ENCODE results near the gene PLA2G4E. TPM values are rescaled to one million over a fixed set of nuclear protein-coding genes. Genes with fewer than 3 reads are reported as not detected.

PLA2G4E gene
- total and polyA plus RNA-seq, 2 of the 13 experiments (the other 11 are each of a cell fraction or from before 2014, with no cell fraction given): not detected

DNA sequence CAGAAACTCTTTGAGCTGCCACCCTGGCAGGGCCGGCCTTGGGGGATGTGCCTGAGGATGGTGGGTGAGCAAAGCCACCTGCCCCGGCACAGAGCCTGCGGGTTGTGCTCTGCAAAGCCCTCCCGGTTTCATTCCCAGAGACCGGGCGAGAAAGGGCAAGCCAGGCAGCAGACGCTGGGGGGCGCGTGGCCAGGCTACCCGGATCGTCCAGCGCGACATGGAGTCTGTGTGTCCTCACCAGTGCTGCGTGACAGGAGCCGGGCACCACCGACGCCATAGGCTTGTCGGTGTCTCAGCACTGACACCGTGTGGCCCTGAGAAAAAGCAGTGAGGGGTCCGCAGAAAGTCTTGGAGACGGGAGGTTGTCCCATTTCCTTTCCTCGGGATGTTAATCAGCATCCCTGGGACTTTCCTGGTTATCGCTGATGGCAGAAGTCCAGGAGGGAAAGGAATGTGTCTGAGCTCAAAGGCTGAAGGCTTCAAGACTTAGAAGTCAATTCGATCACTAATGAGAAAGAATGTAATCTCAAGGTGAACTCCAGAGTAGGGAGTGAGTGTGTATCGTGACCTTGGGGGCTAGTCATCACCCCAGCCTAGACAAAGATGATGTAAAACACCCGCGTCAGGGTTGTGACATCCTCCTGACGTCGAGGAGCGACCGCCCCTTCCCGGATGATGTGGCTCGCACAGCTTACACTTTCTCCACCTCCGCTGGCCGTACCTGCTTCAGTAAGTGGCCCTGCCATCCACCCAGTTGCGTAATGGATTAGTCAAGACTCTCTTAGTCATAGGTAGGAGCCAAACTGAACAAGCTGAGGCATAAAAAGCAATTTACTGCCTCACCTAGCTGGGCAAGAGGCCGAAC, 36.3 kb upstream of the PLA2G4E start (continued):
- TF ChIP-seq NR3C1 (CRISPR knock-in tag; IDR thresholded peaks at IDR 0.05) (no peak), HDAC6 (IDR thresholded peaks at IDR 0.05; ENCODE audit: low read depth, low read length) (no peak), ZNF644 (CRISPR knock-in tag; IDR thresholded peaks at IDR 0.05; ENCODE audit: low read depth) (peak; percentile 93), CAMTA2 (CRISPR knock-in tag; IDR thresholded peaks at IDR 0.05; ENCODE audit: borderline replicate concordance) (no peak; the same call in 1 of the 2 replicates)
- TF ChIP-seq, protein P1, sequence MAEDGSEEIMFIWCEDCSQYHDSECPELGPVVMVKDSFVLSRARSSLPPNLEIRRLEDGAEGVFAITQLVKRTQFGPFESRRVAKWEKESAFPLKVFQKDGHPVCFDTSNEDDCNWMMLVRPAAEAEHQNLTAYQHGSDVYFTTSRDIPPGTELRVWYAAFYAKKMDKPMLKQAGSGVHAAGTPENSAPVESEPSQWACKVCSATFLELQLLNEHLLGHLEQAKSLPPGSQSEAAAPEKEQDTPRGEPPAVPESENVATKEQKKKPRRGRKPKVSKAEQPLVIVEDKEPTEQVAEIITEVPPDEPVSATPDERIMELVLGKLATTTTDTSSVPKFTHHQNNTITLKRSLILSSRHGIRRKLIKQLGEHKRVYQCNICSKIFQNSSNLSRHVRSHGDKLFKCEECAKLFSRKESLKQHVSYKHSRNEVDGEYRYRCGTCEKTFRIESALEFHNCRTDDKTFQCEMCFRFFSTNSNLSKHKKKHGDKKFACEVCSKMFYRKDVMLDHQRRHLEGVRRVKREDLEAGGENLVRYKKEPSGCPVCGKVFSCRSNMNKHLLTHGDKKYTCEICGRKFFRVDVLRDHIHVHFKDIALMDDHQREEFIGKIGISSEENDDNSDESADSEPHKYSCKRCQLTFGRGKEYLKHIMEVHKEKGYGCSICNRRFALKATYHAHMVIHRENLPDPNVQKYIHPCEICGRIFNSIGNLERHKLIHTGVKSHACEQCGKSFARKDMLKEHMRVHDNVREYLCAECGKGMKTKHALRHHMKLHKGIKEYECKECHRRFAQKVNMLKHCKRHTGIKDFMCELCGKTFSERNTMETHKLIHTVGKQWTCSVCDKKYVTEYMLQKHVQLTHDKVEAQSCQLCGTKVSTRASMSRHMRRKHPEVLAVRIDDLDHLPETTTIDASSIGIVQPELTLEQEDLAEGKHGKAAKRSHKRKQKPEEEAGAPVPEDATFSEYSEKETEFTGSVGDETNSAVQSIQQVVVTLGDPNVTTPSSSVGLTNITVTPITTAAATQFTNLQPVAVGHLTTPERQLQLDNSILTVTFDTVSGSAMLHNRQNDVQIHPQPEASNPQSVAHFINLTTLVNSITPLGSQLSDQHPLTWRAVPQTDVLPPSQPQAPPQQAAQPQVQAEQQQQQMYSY (CRISPR knock-in tag; IDR thresholded peaks at IDR 0.05): no peak
- TF ChIP-seq, protein P2, sequence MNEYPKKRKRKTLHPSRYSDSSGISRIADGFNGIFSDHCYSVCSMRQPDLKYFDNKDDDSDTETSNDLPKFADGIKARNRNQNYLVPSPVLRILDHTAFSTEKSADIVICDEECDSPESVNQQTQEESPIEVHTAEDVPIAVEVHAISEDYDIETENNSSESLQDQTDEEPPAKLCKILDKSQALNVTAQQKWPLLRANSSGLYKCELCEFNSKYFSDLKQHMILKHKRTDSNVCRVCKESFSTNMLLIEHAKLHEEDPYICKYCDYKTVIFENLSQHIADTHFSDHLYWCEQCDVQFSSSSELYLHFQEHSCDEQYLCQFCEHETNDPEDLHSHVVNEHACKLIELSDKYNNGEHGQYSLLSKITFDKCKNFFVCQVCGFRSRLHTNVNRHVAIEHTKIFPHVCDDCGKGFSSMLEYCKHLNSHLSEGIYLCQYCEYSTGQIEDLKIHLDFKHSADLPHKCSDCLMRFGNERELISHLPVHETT (CRISPR knock-in tag; conservative IDR thresholded peaks at IDR 0.05): no peak
- TF ChIP-seq, protein P3, sequence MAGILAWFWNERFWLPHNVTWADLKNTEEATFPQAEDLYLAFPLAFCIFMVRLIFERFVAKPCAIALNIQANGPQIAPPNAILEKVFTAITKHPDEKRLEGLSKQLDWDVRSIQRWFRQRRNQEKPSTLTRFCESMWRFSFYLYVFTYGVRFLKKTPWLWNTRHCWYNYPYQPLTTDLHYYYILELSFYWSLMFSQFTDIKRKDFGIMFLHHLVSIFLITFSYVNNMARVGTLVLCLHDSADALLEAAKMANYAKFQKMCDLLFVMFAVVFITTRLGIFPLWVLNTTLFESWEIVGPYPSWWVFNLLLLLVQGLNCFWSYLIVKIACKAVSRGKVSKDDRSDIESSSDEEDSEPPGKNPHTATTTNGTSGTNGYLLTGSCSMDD (CRISPR knock-in tag; IDR thresholded peaks at IDR 0.05): no peak
- TF ChIP-seq, protein P4, sequence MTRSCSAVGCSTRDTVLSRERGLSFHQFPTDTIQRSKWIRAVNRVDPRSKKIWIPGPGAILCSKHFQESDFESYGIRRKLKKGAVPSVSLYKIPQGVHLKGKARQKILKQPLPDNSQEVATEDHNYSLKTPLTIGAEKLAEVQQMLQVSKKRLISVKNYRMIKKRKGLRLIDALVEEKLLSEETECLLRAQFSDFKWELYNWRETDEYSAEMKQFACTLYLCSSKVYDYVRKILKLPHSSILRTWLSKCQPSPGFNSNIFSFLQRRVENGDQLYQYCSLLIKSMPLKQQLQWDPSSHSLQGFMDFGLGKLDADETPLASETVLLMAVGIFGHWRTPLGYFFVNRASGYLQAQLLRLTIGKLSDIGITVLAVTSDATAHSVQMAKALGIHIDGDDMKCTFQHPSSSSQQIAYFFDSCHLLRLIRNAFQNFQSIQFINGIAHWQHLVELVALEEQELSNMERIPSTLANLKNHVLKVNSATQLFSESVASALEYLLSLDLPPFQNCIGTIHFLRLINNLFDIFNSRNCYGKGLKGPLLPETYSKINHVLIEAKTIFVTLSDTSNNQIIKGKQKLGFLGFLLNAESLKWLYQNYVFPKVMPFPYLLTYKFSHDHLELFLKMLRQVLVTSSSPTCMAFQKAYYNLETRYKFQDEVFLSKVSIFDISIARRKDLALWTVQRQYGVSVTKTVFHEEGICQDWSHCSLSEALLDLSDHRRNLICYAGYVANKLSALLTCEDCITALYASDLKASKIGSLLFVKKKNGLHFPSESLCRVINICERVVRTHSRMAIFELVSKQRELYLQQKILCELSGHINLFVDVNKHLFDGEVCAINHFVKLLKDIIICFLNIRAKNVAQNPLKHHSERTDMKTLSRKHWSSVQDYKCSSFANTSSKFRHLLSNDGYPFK (CRISPR knock-in tag; IDR thresholded peaks at IDR 0.05; ENCODE audit: borderline replicate concordance): peak; percentile 52; the same call in 1 of the 2 replicates
- TF ChIP-seq, protein P5, sequence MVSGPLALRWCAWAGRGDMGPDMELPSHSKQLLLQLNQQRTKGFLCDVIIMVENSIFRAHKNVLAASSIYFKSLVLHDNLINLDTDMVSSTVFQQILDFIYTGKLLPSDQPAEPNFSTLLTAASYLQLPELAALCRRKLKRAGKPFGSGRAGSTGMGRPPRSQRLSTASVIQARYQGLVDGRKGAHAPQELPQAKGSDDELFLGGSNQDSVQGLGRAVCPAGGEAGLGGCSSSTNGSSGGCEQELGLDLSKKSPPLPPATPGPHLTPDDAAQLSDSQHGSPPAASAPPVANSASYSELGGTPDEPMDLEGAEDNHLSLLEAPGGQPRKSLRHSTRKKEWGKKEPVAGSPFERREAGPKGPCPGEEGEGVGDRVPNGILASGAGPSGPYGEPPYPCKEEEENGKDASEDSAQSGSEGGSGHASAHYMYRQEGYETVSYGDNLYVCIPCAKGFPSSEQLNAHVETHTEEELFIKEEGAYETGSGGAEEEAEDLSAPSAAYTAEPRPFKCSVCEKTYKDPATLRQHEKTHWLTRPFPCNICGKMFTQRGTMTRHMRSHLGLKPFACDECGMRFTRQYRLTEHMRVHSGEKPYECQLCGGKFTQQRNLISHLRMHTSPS (CRISPR knock-in tag; IDR thresholded peaks at IDR 0.05; ENCODE audit: low read depth): peak; percentile 58; the same call in 1 of the 2 replicates

Data from HepG2 (cell line).